ENCODE results near the gene GNPDA1.

The GNPDA1 gene

GRCh38 chr5:142006363-142007236 lies 6.2 kb downstream of the GNPDA1 start:
- TF ChIP-seq TAF1 (IDR thresholded peaks at IDR 0.05; ENCODE audit: borderline replicate concordance, low read depth, low read length): no peak
- no peak for TF ChIP-seq POLR2A (IDR thresholded peaks at IDR 0.05; ENCODE audit: low read depth, low read length)
- no peak for TF ChIP-seq POLR2AphosphoS5 (IDR thresholded peaks at IDR 0.05; ENCODE audit: low read depth, low read length)
- FAIRE-seq (no peak), DNase-seq (ENCODE audit: insufficient read length) (no peak)

GRCh38 chr5:142003266-142003800 lies 9.5 kb downstream of the GNPDA1 start:
- TF ChIP-seq POLR2AphosphoS5 (IDR thresholded peaks at IDR 0.05; ENCODE audit: low read depth, low read length) (no peak), POLR2A (IDR thresholded peaks at IDR 0.05; ENCODE audit: low read depth, low read length) (no peak), TAF1 (IDR thresholded peaks at IDR 0.05; ENCODE audit: borderline replicate concordance, low read depth, low read length) (no peak)

GRCh38 chr5:142000704-142001484 lies 11.9 kb downstream of the GNPDA1 start:
- FAIRE-seq (no peak), DNase-seq (ENCODE audit: insufficient read length) (no peak)
- TF ChIP-seq POLR2A (IDR thresholded peaks at IDR 0.05; ENCODE audit: low read depth, low read length): no peak
- TF ChIP-seq POLR2AphosphoS5 (IDR thresholded peaks at IDR 0.05; ENCODE audit: low read depth, low read length): no peak
- TF ChIP-seq TAF1 (IDR thresholded peaks at IDR 0.05; ENCODE audit: borderline replicate concordance, low read depth, low read length): no peak

More at GRCh38 chr5:142003266-142003800, 9.5 kb downstream of the GNPDA1 start:
- FAIRE-seq (no peak), DNase-seq (ENCODE audit: insufficient read length) (no peak)

GRCh38 chr5:142000173-142000572 lies 12.7 kb downstream of the GNPDA1 start:
- FAIRE-seq: no peak
- no peak for DNase-seq (ENCODE audit: insufficient read length)
- TF ChIP-seq POLR2AphosphoS5 (IDR thresholded peaks at IDR 0.05; ENCODE audit: low read depth, low read length) (no peak), POLR2A (IDR thresholded peaks at IDR 0.05; ENCODE audit: low read depth, low read length) (no peak), TAF1 (IDR thresholded peaks at IDR 0.05; ENCODE audit: borderline replicate concordance, low read depth, low read length) (no peak)

GRCh38 chr5:141997358-141997960 lies 15.4 kb downstream of the GNPDA1 start:
- TF ChIP-seq POLR2AphosphoS5 (IDR thresholded peaks at IDR 0.05; ENCODE audit: low read depth, low read length) (no peak), TAF1 (IDR thresholded peaks at IDR 0.05; ENCODE audit: borderline replicate concordance, low read depth, low read length) (no peak), POLR2A (IDR thresholded peaks at IDR 0.05; ENCODE audit: low read depth, low read length) (no peak)
- DNase-seq (ENCODE audit: insufficient read length): no peak
- FAIRE-seq: no peak

- DNase-seq (ENCODE audit: insufficient read length): no peak
- no peak for FAIRE-seq
- TF ChIP-seq POLR2AphosphoS5 (IDR thresholded peaks at IDR 0.05; ENCODE audit: low read depth, low read length) (no peak), POLR2A (IDR thresholded peaks at IDR 0.05; ENCODE audit: low read depth, low read length) (no peak), TAF1 (IDR thresholded peaks at IDR 0.05; ENCODE audit: borderline replicate concordance, low read depth, low read length) (no peak)
These were observed 17.2 kb downstream of the GNPDA1 start for GRCh38 chr5:141995656-141996055.

- DNase-seq (ENCODE audit: insufficient read length) (no peak), FAIRE-seq (no peak)
- no peak for TF ChIP-seq POLR2AphosphoS5 (IDR thresholded peaks at IDR 0.05; ENCODE audit: low read depth, low read length)
- no peak for TF ChIP-seq POLR2A (IDR thresholded peaks at IDR 0.05; ENCODE audit: low read depth, low read length)
- TF ChIP-seq TAF1 (IDR thresholded peaks at IDR 0.05; ENCODE audit: borderline replicate concordance, low read depth, low read length): no peak
These were observed 18.2 kb downstream of the GNPDA1 start for GRCh38 chr5:141994511-141995136.

GRCh38 chr5:141992349-141992963 lies 20.4 kb downstream of the GNPDA1 start:
- FAIRE-seq (no peak), DNase-seq (ENCODE audit: insufficient read length) (no peak)
- no peak for TF ChIP-seq POLR2A (IDR thresholded peaks at IDR 0.05; ENCODE audit: low read depth, low read length)
- TF ChIP-seq TAF1 (IDR thresholded peaks at IDR 0.05; ENCODE audit: borderline replicate concordance, low read depth, low read length): no peak
- TF ChIP-seq POLR2AphosphoS5 (IDR thresholded peaks at IDR 0.05; ENCODE audit: low read depth, low read length): no peak

- TF ChIP-seq POLR2A (IDR thresholded peaks at IDR 0.05; ENCODE audit: low read depth, low read length): no peak
- no peak for TF ChIP-seq POLR2AphosphoS5 (IDR thresholded peaks at IDR 0.05; ENCODE audit: low read depth, low read length)
- TF ChIP-seq TAF1 (IDR thresholded peaks at IDR 0.05; ENCODE audit: borderline replicate concordance, low read depth, low read length): no peak
- no peak for FAIRE-seq
These were observed 23.1 kb downstream of the GNPDA1 start for GRCh38 chr5:141989720-141990119.

GRCh38 chr5:141986072-141986471 lies 26.8 kb downstream of the GNPDA1 start:
- peak; percentile 36 for FAIRE-seq
- TF ChIP-seq POLR2AphosphoS5 (IDR thresholded peaks at IDR 0.05; ENCODE audit: low read depth, low read length) (no peak), POLR2A (IDR thresholded peaks at IDR 0.05; ENCODE audit: low read depth, low read length) (no peak), TAF1 (IDR thresholded peaks at IDR 0.05; ENCODE audit: borderline replicate concordance, low read depth, low read length) (no peak)
- DNase-seq (ENCODE audit: insufficient read length): no peak

More at GRCh38 chr5:141989720-141990119, 23.1 kb downstream of the GNPDA1 start:
- no peak for DNase-seq (ENCODE audit: insufficient read length)
